A673 (cell line): ENCODE measurements around the gene HOXC12. TPM values are rescaled to one million over a fixed set of nuclear protein-coding genes. Genes with fewer than 3 reads are reported as not detected.

Experiments used
- BruUV-seq: library from RNA; stranded (reverse); fragments of 400-500 nt; replicated peaks from 2 replicates; lab custom pipeline; 2021; lab: Mats Ljungman, UMichigan
- CTCF ChIA-PET: fragments of 300-600 bp; sonication (Branson Sonifier 250); formaldehyde crosslinking; loops from one replicate; lab custom pipeline; 2022; ENCODE audit warnings: antibody characterized with exemption; lab: Charles Lee
- POLR2A ChIA-PET: fragments of 300-600 bp; sonication (Branson Sonifier 250); formaldehyde crosslinking; loops from one replicate; lab custom pipeline; 2022; ENCODE audit warnings: antibody characterized with exemption; ENCODE audit not compliant: low non-redundant PET; lab: Charles Lee
- DNase-seq: peaks from one replicate; pipeline ENCODE4 v3.0.0-alpha.2; 2015; ENCODE audit warnings: low spot score
- H3K27ac ChIP-seq: fragments of 200-600 bp; sonication (generic); 2 replicates; pipeline ENCODE4 v1.5.1; 2016; ENCODE audit warnings: mixed run types, low read depth, mild to moderate bottlenecking, mixed read lengths, antibody characterized with exemption, low read length; ENCODE audit not compliant: poor library complexity, severe bottlenecking
- H3K27me3 ChIP-seq: fragments of 200-600 bp; sonication (generic); replicated peaks from 2 replicates; pipeline ENCODE4 v1.6.1; 2017; ENCODE audit warnings: mixed run types, low read depth, mild to moderate bottlenecking, mixed read lengths, antibody characterized with exemption, low read length; ENCODE audit not compliant: insufficient read depth, poor library complexity
- H3K36me3 ChIP-seq: fragments of 200-600 bp; sonication (generic); 2 replicates; pipeline ENCODE4 v1.6.1; 2016; ENCODE audit warnings: mixed run types, mild to moderate bottlenecking, mixed read lengths, antibody characterized with exemption, low read length; ENCODE audit not compliant: insufficient read depth, poor library complexity, severe bottlenecking
- H3K4me1 ChIP-seq: fragments of 200-600 bp; sonication (generic); 2 replicates; pipeline ENCODE4 v1.6.1; 2017; ENCODE audit warnings: mixed run types, mild to moderate bottlenecking, mixed read lengths, antibody characterized with exemption, low read length; ENCODE audit not compliant: insufficient read depth, poor library complexity, severe bottlenecking
- H3K4me3 ChIP-seq: fragments of 200-600 bp; sonication (generic); 2 replicates; pipeline ENCODE4 v1.5.1; 2016; ENCODE audit warnings: low read depth, mixed run types, mild to moderate bottlenecking, mixed read lengths, low read length; ENCODE audit not compliant: poor library complexity, severe bottlenecking
- H3K9me3 ChIP-seq: fragments of 200-600 bp; sonication (generic); 2 replicates; pipeline ENCODE4 v1.6.1; 2016; ENCODE audit warnings: mixed run types, low read depth, mild to moderate bottlenecking, mixed read lengths, antibody characterized with exemption, low read length; ENCODE audit not compliant: poor library complexity, severe bottlenecking
- EZH2 ChIP-seq: fragments of 200-600 bp; sonication (generic); IDR thresholded peaks from 2 replicates; pipeline ENCODE4 v1.6.1; 2017; ENCODE audit warnings: borderline replicate concordance, low read depth, mild to moderate bottlenecking, mixed read lengths, antibody characterized with exemption, low read length; ENCODE audit not compliant: poor library complexity, severe bottlenecking
- intact Hi-C: fragments of 100-400 bp; cut with micrococcal nuclease; formaldehyde crosslinking; loops from one replicate; pipeline ENCODE4 v1.10.0; 2022; ENCODE audit not compliant: unreplicated experiment
- total RNA-seq: library from RNA; stranded (reverse); gene quantifications from 2 replicates; pipeline ENCODE4 v1.2.3, GENCODE V29; 2021
- TF ChIP-seq, protein P1 (sequence below): fragments of 300-800, 200-600 bp; sonication (generic); conservative IDR thresholded peaks from 2 replicates; pipeline ENCODE4 v1.5.1; 2017; ENCODE audit warnings: low read depth, mild to moderate bottlenecking, antibody characterized with exemption, low read length, moderate library complexity, mixed read lengths

HOXC12 gene
- total RNA-seq, 1 experiment from 2014 or later, result 4.6 TPM

DNA sequence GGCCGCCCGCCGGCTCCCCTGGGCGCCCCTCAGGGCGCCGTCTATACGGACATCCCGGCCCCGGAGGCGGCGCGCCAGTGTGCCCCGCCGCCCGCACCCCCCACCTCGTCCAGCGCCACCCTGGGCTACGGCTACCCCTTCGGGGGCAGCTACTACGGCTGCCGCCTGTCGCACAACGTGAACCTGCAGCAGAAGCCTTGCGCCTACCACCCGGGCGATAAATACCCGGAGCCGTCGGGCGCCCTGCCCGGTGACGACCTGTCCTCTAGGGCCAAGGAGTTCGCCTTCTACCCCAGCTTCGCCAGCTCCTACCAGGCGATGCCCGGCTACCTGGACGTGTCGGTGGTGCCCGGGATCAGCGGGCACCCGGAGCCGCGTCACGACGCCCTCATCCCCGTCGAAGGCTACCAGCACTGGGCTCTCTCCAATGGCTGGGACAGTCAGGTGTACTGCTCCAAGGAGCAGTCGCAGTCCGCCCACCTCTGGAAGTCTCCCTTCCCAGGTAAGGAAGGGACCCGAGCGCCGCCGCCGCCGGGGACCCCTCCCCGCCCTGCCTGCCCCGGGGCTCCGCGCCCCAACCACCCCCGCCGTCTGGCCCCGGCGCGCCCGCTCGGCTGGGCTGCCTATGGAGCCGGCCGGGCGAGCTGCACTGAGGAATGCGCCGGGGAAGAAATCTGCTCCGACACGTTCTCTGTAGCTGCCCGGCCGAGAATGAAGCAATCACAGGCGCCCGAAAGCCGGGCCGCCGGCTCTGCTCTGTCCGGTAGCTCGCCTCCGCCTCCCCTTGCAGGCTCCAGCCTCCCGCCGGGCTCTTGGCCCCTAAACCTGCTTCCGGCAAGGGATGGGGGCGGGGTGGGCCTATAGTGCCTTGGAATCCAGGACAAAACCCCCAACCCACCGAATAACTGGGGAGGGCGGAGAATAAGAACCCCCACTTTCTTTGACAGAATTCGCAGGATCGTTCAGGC, 15.3 kb upstream of the HOXC12 start:
- Histone ChIP-seq H3K27ac (peak overlapping the region; percentile 70), H3K9me3 (no peaks in the 10 kb centered on the region), H3K36me3 (no peaks in the 10 kb centered on the region), H3K4me3 (peak overlapping the region; percentile 79), H3K27me3 (no peaks in the 10 kb centered on the region), H3K4me1 (peaks cover 13% of the 10 kb centered on the region)
- intact Hi-C loops, result loop anchor here (5.0 kb wide), 1 partner anchor 157 kb away; no protein-coding TSS in a partner anchor
- peak; percentile 62 for DNase-seq
- ChIA-PET POLR2A (interaction anchor here (0.6 kb wide), 2 partner anchors 11 to 78 kb away, joined by 3 to 4 read pairs; no protein-coding TSS in a partner anchor), CTCF (no interaction called here)
- TF ChIP-seq EZH2, result no peak
- TF ChIP-seq, protein P1, sequence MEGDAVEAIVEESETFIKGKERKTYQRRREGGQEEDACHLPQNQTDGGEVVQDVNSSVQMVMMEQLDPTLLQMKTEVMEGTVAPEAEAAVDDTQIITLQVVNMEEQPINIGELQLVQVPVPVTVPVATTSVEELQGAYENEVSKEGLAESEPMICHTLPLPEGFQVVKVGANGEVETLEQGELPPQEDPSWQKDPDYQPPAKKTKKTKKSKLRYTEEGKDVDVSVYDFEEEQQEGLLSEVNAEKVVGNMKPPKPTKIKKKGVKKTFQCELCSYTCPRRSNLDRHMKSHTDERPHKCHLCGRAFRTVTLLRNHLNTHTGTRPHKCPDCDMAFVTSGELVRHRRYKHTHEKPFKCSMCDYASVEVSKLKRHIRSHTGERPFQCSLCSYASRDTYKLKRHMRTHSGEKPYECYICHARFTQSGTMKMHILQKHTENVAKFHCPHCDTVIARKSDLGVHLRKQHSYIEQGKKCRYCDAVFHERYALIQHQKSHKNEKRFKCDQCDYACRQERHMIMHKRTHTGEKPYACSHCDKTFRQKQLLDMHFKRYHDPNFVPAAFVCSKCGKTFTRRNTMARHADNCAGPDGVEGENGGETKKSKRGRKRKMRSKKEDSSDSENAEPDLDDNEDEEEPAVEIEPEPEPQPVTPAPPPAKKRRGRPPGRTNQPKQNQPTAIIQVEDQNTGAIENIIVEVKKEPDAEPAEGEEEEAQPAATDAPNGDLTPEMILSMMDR, result no peak
- no TSS peak for BruUV-seq

DNA sequence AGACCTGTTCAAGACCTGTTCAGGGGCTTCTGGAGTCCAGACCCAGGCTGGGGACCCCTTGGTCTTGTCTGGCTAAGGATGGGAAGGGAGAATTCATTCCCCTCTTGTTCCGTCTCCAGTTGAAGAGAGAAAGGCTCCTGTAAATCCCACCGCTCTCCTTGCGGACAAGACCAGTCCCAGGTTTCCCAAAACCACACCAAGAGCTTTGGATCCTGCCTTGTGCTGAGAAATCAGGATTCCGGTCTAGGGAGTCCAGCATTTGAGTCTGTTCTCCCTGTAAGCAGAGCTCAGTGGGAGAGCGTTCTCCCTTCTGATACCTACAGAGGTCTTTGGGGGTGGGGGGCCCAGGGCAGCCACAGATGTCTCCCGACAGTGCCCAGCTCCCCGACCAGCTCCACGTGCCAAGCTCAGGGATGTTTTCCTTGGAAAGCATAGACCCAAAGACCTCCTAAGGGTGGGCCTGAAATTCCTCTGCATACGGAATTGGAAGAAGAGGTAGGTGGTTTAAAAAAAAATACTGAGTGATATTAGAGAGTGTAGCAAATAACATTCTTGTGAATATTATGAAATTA, 14.2 kb upstream of the HOXC12 start:
- no peak for DNase-seq
- Histone ChIP-seq H3K36me3 (no peaks in the 10 kb centered on the region), H3K4me3 (peak overlapping the region; percentile 79), H3K27me3 (no peaks in the 10 kb centered on the region), H3K27ac (peak overlapping the region; percentile 48), H3K9me3 (no peaks in the 10 kb centered on the region), H3K4me1 (peaks cover 10% of the 10 kb centered on the region)
- intact Hi-C loops, result no loop called here
- BruUV-seq, result no TSS peak
- CTCF ChIA-PET, result no interaction called here
- POLR2A ChIA-PET, result interaction anchor here (0.6 kb wide), 1 partner anchor 18 kb away, joined by 4 read pairs; no protein-coding TSS in a partner anchor
- no peak for TF ChIP-seq EZH2
- TF ChIP-seq, protein P1, result no peak

GRCh38 chr12:53941187-53941586, 13.5 kb upstream of the HOXC12 start:
- BruUV-seq, result no TSS peak
- TF ChIP-seq, protein P1, result no peak
- no peak for TF ChIP-seq EZH2
- intact Hi-C loops, result no loop called here
- DNase-seq, result no peak
- Histone ChIP-seq H3K9me3 (no peaks in the 10 kb centered on the region), H3K36me3 (no peaks in the 10 kb centered on the region), H3K4me1 (peaks cover 10% of the 10 kb centered on the region), H3K27ac (no peak overlapping the region), H3K4me3 (no peak overlapping the region), H3K27me3 (no peaks in the 10 kb centered on the region)
- POLR2A ChIA-PET, result no interaction called here
- CTCF ChIA-PET, result no interaction called here
